Kidney glomerular epithelial cell (primary cell): ENCODE results near the gene NBPF9.
"Not testable (repeated sequence)": the region's sequence is repeated elsewhere in the genome, so short reads cannot be mapped to it uniquely, and the experiment has no call there.

Source experiments
- DNase-seq: peaks from one replicate; lab custom pipeline; 2025; lab: John Stamatoyannopoulos, UW

NBPF9 gene, protein sequence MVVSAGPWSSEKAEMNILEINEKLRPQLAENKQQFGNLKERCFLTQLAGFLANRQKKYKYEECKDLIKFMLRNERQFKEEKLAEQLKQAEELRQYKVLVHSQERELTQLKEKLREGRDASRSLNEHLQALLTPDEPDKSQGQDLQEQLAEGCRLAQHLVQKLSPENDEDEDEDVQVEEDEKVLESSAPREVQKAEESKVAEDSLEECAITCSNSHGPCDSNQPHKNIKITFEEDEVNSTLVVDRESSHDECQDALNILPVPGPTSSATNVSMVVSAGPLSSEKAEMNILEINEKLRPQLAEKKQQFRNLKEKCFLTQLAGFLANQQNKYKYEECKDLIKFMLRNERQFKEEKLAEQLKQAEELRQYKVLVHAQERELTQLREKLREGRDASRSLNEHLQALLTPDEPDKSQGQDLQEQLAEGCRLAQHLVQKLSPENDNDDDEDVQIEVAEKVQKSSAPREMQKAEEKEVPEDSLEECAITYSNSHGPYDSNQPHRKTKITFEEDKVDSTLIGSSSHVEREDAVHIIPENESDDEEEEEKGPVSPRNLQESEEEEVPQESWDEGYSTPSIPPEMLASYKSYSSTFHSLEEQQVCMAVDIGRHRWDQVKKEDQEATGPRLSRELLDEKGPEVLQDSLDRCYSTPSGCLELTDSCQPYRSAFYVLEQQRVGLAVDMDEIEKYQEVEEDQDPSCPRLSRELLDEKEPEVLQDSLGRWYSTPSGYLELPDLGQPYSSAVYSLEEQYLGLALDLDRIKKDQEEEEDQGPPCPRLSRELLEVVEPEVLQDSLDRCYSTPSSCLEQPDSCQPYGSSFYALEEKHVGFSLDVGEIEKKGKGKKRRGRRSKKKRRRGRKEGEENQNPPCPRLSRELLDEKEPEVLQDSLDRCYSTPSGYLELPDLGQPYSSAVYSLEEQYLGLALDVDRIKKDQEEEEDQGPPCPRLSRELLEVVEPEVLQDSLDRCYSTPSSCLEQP (N-terminal part only)

DNA sequence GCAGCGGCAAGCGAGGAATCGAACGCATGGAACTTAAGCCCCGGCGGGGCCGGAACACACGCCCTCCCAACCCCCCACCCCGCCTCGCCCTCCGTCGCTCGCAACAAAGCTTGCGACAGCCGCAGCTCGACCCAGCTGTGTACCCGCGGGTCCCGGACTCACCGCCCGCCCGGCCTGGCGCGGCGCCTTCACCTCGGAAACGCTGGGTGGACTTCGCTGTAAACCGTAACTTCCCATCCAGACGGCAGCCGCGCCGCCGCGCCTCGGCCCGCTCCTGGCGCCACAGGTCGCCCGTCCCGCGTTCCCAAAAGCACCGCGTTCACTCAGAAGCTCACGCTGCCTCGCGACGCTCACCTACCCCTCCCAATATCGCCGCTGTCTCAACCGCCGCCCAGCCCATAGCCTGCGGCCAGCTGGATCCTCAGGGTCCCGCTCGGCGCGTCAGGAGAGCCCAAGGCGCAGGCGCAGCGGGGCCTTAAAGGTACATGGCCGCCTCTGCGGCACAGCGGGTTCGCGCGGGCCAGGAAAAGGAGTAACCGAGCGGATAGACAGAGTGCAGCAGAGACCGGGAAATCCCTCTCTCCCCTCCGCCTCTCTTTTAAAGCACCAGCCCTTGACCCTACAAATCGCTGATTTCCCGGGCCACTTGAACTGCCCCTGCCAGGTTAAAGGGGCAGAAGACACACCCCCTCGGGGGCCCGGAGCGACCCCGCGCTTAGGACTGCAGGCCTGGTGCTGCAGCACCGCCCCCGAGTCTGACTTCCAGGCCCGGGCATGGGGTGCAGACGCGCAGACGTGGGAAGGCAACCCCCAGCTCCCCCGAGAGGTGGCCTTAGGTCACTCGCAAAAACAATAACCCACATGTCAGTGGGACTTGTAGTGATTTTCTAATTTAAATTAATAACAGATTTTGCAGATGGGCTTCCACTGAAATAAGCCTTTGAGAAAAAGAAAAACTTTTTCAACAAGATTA is at the start of gene NBPF9:
Gene NBPF9, minus strand, starts transcription at position 443 of the 973 bp plus-strand sequence. CDS start 21,412 bp downstream, outside the sequence.
- not testable (repeated sequence) for DNase-seq

DNA sequence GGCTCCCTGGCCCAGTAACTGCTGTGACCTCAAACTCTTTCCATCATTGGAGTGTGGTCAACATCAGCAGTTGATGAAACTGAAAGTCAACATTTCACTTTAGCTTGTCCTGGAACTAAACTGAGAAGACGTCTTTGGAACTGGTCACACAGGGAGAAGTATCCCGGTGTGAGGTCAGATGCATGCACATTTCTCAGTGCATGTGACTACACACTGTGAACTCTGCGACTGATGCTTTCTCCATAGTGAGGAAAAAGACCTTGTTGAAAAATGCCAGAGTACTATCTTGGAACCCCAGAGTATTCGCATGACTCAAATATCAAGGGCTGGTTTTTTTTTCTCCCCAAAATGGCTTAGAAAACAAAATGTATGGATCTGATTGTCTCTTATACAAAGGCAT is 46.6 kb upstream of the NBPF9 start:
- DNase-seq, result not testable (repeated sequence)

DNA sequence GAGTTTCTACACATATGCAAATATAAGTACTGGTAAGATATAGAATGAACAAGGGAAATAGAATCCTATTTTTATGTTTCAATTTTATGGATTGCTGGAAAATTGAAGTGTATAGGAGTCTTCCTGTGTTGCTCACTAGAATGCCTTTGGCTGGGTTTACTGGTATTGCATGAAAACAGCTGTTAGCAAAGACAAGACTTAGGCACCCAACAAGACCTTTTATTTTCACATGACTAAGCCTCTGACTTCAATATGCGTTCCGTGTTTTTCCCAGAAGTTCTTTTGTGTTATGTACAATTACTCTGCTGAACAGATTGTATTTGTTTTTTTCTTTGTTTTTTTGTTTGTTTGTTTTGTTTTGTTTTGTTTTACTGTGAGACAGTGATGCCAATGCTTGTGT is 34.2 kb upstream of the NBPF9 start:
- not testable (repeated sequence) for DNase-seq

DNA sequence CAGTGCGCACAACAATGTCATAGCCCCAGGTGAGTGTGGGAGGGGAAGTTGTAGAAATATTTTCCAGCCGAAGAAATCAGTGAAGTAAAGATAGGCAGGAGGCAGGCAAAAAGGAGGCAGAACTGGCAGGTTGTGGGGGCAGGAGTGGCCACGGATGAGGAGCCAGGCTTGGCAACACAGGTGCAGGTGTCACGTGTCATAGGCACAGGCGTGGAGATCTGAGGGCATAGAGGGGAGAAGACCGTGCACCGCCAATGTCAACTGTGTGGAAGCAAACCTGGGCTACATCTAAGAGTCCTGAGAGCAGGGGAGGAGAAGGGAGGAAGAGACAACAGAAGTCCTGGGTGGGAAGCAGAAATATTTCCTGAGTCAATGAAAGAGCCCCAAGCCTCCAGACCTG is 27.6 kb upstream of the NBPF9 start:
- not testable (repeated sequence) for DNase-seq

DNA sequence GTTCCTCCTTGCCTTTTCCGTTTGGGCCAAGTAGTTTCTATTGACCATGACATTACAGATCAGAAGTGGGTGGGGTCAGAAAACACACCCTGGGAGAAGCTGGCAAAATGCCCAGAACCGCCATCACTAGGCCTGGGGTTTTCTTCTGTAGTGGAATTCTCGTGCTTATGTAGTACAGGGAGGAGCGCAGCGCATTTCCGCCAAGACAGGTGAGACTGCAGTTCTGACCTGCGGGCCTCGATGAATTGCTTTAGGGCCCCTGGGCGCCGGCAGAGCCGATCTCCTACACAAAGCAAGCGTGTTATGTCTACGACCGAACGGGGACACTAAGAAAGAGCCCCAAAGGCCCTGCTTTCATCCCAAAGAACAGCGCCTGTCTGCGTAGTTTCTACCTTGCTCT is 25.9 kb upstream of the NBPF9 start:
- DNase-seq, result not testable (repeated sequence)

DNA sequence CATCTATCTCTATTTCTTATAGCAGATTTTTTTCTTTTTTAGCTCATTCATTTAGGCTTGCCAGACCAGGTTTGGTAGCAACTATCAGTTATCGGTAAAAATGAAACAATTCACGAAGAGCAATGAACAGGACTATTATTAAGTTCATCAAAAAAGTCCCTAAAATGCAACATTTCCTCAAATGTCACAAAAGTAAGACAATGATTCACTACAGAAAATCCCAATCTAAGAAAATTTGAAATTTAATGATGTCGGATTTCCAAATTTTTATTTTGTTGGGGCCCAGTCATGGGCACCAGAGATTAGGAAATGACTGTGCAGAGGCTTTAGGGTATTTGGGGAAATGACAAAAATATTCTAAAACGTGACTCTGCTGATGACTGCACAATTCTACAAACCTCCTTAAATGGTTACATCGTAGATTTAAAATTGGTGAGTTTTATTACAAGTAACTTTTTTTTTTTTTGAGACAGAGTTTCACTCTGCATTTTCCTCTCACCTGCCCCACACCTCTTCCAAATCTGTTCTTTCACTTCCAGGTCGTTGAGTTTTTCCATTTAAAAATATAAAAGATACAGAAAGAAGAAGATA is 23.3 kb upstream of the NBPF9 start:
- not testable (repeated sequence) for DNase-seq

DNA sequence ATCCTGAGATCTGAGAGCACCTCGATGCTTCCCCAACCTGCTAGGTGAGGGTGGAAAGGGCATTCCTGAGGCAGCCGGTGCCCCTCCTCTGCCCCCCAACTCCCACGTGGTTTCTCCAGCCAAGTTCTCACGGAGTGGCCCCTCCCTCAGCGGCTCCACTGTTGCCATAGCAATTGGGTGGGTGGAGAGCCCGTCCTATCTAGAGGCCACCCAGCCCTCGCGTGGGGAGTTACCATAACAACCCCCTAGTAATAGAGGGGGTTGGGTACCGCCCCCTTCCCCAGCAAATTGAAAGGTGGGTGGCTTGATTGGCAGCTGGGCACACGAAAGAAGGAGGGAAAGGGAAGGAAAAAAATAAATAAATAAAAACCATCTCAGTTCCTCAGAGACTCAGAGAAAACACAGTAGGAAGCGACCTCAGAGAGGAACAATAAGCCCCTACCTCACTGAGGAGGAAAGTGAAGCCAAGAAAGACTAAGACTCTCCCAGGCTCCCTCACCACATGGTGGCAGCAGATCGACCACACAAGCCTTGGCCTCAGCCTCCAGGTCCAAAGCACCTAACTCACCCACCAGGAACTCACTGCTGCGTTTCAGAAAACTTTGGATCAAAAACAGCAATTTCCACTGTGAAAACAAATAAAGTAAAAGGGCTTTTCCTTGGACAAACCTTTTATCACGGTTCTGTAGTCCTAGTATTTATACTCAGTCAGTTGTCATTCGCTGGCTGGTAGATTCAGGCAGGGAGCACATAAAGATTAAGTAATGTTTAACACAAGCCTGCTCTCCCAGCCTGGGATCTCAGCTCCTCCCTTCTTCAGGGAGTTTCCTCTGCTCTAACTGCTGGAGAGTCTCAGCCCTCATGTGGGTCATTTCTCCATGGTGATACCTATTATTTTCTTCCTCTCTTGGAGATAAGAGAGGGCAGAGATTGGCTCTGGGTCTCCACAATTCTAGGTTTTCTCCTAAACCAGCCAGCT is 20.9 kb upstream of the NBPF9 start:
- not testable (repeated sequence) for DNase-seq

DNA sequence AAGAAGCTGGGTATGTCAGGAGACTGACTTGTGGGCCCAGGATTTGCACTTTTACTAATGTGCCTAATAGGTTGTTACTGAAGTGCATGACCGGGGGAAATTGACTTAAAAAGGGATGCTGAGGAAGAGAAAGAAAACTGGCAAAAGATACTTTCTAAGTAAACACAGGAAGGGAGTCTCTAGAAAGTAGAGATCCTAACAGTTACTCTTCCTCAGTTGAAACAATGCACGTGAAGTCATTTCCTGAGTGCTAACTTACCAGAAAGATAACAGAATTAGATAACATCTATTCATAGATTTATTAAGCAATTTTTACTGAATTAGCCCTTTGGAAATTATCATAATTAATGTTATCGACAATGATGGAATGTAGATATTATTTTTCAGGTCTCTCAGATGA is 9.5 kb upstream of the NBPF9 start:
- not testable (repeated sequence) for DNase-seq

DNA sequence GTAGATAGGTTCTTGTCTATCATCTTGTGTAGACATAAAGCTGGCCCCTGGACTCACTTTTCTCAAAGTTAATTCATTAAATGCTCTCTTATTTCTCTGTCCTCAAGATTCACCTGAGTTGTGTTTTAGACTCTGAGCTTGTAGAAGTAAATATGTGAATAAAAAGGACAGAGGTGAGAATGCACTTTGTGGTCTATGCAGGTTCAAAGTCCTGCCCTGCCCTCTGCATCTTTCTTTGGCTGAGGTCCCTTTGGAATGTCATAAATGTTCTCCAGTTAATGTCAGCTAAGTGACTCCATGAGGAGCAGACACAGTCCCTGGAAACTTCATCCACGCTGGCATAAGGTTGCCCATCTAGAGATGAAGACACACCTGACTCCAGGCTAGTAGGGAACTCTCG is 7.0 kb upstream of the NBPF9 start:
- not testable (repeated sequence) for DNase-seq

DNA sequence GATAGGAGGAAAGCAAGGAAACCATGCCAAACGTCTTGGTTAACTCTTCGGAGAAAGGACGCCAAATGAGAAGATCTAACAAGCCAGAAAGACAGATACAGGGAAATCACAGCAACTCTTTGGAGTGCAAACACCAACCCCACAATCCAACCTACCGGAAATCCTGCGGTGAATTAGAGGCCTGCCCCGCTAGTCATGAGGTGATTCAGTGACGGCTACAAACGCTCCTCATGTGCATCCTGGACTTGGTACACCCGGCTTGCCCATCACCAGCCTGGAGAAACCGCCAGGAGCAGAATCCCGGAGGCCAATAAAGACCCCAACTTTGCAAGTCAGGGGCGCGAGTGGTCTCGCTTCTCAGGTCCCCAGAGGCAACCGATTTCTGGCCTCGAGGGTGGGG is 777 bp downstream of the NBPF9 start:
- not testable (repeated sequence) for DNase-seq

DNA sequence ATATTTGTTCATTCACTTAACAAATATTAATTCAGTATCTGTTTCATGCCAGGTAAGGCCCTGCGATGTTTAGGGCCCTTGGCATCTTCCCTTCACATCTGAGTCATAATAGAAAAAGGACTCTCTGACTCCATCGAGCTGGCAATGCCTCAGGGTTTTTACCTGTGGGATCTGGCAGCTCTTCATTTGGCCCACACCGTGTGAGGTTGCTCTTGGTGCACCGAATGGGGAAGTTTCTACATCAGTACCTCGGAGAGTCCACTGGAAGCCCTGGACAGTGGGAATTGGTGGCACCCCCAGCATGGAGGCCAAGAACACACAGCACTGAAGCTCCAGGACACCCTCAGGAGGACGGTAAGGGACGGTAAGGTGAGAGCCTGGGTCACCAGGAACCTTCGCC is 5.1 kb downstream of the NBPF9 start:
- DNase-seq, result not testable (repeated sequence)

DNA sequence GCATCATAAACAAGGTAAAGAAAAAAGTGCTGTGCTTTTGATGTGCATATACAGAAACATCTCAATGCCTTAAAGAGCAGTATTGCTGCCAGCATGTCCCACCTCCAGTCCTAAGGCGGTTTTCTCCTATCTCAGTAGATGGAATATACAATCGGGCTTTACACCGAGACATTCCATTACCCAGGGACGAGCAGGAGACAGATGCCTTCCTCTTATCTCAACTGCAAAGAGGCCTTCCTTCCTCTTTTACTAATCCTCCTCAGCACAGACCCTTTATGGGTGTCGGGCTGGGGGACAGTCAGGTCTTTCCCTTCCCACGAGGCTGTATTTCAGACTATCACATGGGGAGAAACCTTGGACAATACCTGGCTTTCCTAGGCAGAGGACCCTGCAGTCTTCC is 10.2 kb downstream of the NBPF9 start:
- DNase-seq, result not testable (repeated sequence)

DNA sequence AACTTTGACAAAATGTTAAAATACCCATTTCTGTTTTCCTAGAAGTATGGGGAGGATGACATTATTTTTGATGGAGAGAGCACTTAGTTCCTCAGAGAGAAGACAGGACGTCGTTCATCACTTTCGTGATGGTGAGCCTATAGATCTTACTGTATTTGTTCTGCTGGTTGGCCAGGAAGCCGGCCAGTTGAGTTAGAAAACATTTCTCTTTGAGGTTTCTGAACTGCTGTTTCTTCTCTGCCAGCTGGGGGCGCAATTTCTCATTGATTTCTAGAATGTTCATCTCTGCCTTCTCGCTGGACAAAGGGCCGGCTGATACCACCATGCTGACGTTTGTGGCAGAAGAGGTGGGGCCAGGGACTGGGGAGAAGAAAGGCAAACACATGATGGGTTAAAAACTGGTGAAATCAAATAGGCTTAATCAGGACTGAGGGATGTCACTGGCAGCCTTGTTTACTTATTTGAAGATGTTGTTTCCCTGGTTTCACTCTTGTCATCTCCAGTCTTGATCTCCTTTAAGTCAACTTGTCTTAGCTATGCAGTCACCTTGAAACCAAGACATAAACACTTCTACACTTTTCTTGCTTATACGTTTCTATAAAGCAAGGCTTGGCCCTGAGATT is 27.7 kb downstream of the NBPF9 start:
- DNase-seq, result not testable (repeated sequence)

DNA sequence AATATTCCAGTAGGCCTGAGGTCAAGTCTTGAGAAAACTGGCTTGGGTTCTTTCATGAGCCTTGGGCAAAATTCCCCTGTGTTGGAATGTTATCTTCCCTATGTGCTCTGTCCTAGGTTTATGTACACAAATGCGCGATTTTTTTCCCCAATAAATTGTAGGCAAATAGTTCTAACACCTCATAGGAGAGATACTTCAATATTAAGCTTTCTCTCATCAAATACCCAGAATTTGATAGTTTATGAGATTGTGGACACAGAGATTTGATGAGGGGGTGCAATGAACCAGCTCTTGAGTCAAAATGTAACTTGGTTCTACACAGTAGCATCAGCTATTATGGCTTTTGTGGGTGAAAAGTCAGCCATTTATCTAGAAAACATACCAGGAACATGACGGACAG is 38.7 kb downstream of the NBPF9 start:
- not testable (repeated sequence) for DNase-seq

DNA sequence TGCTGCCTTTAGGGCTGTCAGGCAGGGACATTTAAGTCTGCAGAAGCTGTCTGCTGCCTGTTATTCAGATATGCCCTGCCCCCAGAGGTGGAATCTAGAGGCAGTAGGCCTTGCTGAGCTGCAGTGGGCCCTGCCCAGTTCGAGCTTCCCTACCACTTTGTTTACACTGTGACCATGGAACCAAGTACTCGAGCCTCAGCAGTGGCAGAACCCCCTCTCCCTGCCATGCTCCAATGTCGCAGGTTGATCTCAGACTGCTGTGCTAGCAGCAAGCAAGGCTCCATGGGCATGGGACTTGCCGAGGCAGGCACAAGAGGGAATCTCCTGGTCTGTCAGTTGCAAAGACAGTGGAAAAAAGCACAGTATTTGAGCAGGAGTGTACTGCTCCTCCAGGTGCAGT is 60.3 kb downstream of the NBPF9 start:
- not testable (repeated sequence) for DNase-seq

DNA sequence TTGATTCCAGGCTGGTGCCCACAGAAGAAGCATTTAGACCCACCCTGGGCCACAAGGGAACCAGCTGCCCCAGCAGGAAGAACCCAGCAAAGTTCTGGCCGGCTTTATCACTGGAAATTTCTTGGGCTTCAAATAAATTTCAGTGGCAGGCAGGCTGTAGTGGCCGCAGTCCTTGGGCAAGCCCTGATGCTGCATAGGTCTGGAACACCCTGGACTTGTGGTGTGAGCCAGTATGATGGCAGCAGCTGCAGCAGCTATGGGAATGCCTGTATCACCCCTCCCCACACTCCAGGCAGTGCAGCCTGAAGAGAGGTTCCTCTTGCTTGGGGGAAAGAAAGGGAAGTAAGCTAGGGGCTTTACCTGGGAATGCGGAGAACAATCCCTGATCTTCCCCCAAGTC is 69.4 kb downstream of the NBPF9 start:
- DNase-seq, result not testable (repeated sequence)

DNA sequence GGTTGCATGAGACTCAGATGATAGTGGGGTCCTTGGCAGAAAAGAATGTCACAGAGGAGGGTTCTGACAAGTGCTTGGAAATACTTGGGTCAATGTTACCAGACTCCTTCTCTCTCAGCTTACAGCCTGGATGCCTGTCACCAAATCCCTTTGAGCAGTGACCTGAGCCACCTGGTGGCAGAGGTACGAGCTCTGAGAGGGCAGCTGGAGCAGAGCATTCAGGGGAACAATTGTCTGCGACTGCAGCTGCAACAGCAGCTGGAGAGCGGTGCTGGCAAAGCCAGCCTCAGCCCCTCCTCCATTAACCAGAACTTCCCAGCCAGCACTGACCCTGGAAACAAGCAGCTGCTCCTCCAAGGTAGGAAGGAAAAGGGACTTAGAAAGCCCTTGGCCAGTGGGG is 79.0 kb downstream of the NBPF9 start:
- not testable (repeated sequence) for DNase-seq

DNA sequence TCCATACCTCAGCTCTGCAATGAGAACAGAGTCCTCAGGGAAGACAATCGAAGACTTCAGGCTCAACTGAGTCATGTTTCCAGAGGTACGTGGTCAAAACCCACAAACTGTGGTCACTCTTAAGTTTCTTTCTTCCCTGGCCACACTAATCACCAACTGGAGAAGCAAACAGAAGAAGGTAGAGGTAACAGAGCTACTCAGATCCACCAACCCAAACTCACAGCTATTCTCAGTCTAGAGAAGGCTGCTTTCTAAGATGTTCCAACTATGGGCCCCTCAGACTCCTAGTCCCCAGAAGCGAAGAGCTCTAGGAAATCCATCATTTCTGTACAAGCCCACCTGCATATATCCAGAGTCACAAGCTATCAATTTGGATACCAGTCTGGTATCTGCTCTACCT is 84.8 kb downstream of the NBPF9 start:
- DNase-seq, result not testable (repeated sequence)

DNA sequence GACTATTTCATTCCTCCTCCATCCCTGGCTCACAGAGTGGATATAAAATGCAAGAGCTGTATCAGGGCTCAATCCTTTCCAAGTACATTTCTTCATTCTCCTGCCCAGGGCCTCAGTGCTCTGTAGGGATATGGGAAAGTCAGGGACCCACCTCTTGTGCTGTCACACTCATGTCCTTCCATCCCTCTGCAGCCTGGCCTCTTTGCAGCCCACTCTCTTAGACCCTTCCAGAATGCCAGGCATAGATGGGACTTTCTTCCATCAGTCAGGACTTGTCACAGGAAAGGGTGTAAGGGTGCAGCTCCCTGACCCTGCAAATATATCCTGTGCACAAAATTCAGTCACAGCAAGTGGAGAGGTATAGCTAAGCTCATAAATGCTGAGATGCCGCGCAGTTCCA is 86.7 kb downstream of the NBPF9 start:
- DNase-seq, result not testable (repeated sequence)
